GM21515 (cell line): Measurements from ENCODE around the gene ROBO4.

Experiments
- ATAC-seq: cut with Tn5 transposase; IDR thresholded peaks from one replicate; pipeline ENCODE4 v1.9.1; 2021; ENCODE audit not compliant: unreplicated experiment

Gene ROBO4

DNA sequence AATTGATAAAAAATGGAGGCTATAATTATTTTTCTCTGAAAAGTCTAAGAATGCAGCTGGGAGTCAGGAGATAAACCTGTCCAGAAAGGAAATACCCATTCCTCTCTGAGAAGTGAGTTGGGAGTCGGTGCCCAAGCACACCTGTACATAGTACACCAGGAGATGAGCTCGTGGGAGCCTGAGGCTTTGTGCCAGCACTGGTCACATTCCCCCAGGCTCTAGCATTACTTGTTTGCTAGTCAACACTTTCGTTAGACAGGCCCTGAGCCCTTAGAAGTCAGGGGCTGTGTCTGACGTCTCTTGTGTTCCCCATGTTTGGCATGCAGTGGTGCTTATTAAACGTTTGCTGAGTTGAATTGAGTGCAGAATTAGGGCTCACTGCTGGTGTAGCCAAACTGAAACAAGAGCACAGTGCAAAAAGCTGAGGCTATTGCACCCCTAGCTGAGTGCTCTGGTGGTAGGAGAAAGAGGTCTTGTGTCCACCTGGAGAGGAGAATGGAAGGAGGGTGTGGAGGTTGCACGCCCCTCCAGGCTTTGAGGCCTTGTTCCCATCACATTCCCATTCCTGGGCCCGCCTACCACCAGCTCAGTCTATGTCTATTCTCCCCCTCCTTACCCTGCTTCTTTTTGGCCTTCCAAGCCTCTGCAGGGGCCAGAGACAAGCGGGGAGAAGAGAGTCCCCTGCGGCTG is 6.8 kb downstream of the ROBO4 start:
- ATAC-seq = no peak

- ATAC-seq = no peak
These were observed 7.5 kb downstream of the ROBO4 start for GRCh38 chr11:124890151-124890550.

DNA sequence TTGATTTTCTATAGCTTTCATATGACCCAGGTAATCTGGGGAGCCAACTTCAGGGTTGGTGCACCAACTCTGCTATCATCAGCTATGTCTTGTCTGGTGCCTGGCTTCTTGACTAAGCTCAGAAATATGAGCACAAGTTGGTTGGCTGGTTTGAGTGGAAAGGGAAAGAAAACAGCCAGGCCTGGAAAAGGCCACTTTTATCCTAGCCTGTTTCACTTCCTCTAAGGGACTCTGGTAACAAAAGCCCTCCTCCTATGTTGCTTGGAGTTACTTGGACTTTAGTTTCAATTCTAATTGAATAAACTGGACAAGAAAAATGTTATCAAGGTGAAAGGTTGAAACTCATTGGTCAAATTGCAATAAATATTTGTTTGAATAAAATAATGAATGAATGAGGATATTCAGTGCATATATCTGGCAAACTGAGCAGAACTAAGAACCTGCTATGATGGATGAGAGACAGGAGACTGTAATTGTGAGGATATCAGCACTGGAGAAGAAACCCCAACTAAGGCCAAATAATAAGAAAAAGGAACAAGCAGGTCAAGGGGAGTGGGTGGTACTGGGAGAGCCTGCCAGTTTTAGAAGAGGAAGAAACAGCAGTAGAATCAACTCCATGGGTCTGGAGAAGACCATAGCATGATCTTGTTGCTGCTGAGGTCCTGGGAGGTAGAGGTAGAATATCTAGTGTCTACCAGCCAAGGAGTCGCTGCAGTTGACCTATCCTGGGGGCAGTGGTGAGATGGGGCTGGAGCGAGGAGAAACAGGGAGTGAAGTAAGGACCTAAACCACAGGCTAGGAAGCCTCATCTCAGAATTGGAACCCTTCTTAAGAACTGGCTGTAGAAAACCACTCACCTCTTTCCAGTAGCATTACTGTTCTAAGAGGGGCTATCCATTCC is 8.2 kb downstream of the ROBO4 start:
- no peak for ATAC-seq

DNA sequence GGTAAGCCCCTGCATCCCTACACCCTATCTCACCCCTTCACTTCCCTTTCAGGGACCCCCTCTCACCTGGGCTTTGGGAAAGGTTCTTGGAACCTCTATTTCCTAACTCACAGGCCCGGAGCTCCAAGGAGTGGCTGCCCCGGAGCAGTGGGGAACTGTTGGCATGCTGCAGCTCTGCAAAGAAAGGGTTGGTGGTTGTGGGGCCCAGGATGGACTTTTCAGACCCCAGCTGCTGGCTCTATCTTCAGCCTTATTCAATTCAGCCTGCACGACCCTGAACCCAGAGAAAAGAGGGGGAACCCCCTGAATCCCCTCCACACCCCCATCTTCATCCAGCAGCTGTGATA is 10.0 kb downstream of the ROBO4 start:
- no peak for ATAC-seq

- no peak for ATAC-seq
These were observed 10.5 kb downstream of the ROBO4 start for GRCh38 chr11:124886978-124887666.

DNA sequence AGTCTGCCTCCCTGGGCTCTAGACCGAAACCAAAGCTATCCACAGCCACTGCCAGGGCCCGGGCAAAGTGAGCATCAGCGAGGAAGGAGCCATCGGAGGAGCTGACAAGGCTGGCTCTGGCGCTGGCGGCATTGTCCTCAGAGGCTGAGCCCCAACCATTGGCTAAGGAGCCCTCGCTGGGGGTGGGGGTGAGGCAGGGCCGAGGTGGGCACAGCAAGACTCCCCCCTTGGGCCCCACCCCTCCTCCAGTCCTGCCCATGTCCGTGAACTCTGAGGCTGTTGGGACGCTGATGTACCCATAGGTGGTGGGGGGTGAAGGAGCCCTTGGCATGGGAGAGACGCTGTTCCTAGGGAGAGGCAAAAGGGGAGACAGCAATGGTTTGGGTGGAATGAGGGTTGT is 11.2 kb downstream of the ROBO4 start:
- ATAC-seq = no peak

DNA sequence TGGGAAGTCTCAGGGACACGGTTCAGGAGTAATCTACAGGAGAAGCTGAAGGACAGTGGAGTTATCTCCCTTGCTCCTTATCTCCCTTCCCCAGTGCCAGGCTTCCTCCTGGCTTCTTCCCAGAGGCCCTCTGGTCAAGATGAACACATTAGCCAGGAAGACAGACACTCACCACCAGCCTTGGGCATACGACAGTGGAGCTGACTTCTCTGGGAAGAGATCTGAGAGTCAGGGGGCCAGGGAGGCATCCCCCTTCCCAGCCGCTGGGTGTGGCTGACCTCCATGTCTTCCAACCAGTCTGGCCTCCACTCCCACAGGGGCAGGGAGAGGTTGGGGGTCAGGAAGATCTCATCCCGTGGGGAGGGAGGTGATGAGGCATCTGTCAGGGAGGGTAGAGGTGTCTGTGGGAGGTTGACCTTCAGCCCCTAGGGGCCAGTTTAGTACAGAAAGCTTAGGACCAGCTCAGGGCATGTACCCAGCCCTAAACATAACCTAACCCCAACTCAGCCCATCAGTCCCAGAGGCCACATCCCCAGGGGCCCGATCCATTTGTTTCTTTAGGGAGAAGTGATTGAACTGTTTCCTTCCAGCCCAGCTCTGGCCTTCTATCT is 12.7 kb downstream of the ROBO4 start:
- ATAC-seq = no peak

DNA sequence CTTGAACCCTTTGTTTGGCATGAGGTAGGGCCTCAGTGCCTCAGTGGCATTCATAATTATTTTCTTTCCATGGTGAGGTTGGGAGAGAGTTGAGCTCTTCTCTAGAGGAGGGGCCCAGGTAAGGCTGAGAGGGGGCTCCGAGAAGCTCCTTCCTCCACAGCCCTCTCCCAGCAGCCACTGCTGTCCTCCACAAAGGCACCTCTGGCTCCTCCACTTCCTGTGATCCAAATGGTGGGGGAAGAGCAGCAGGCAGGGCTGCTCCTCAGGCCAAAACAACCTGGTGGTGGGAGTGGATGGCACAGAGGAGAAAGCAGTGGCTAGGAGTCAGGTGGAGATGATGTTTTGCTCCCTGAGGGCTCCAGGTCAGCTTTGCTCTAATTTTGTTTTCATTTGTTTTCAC is 13.3 kb downstream of the ROBO4 start:
- no peak for ATAC-seq

- ATAC-seq = no peak
These were observed 15.2 kb downstream of the ROBO4 start for GRCh38 chr11:124882339-124883071.

DNA sequence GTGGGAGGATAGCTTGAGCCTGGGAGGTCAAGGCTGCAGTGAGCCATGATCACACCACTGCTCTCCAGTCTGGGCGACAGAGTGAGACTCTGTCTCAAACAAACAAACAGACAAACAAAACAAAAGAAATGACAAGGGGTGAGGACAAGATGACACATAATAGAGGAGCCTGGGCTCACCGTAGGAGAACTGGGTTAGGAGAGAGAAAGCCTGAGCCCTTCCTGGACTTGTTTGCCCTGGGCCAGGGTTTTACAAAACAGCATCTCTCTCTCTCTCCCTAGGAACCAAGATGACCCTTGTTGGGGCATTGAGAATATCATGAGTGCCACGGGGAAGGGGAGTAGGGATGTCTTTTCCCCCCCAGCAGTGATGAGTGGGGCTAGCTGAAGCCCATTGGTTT is 16.7 kb downstream of the ROBO4 start:
- no peak for ATAC-seq

DNA sequence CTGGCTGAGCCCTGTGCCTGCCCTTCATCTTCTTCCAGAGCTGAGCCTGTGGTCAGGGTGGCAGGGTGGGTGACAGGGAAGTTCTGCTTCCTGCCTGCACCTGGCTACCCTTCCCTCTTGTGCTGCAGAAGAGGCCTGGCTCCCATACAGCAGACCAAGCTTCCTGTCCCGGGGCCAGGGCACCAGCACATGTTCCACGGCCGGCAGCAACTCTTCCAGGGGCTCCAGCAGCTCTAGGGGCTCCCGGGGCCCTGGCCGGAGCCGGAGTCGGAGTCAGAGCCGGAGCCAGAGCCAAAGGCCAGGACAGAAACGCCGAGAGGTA is 17.4 kb downstream of the ROBO4 start:
- ATAC-seq = no peak

- ATAC-seq = no peak
These were observed 18.0 kb downstream of the ROBO4 start for GRCh38 chr11:124879493-124880289.

GRCh38 chr11:124878759-124879492 is 18.7 kb downstream of the ROBO4 start:
- no peak for ATAC-seq

DNA sequence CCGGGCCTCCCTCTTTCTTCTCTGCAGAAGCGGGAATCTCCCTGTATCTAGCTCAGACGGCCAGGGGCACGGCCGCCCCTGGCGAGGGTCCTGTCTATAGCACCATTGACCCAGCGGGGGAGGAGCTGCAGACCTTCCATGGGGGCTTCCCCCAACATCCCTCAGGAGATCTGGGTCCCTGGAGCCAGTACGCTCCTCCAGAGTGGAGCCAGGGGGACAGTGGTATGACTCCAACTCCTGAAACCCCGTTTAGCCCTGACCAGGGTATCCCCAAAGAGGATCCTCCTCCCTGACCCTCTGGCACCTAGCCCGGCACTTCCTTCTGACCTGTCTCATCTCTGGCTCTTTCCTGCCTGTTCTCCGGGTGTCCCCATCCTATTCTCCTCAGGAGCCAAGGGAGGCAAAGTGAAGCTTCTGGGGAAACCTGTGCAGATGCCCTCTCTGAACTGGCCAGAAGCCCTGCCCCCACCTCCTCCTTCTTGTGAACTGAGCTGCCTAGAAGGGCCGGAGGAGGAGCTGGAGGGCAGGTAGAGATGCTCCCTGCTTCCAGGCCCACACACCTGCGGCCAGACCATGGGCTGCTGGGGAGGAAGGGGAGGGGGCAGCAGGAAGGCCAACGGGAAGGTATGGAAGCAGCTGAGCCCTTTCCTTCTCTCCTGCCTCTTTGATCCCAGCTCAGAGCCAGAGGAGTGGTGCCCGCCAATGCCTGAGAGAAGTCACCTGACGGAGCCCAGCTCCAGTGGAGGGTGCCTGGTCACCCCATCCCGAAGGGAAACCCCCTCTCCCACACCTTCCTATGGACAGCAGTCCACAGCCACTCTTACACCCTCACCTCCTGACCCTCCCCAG is 19.5 kb downstream of the ROBO4 start:
- no peak for ATAC-seq

DNA sequence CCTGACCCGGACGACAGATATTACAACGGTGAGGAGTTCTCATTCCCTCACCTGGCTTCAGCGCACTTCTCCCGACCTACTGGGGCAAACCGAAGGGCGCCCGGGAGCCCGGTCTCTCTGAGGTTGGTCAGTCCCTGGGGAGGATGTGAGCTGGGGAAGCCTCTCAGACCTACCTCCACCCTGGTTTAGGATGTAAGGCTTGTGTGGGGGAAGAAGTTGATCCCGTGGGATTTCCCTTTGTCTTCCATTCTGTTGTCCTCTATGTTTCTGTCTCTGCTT is 20.1 kb downstream of the ROBO4 start:
- no peak for ATAC-seq

GRCh38 chr11:124876818-124877630 is 20.6 kb downstream of the ROBO4 start:
- ATAC-seq = no peak

- peak; percentile 95 for ATAC-seq
These were observed 21.5 kb downstream of the ROBO4 start for GRCh38 chr11:124875943-124876817.
